HG03159 (cell line): ENCODE measurements around the gene ZNF385A.

Experiments used
- ATAC-seq: cut with Tn5 transposase; IDR thresholded peaks from one replicate; pipeline ENCODE4 v1.9.1; 2021; ENCODE audit warnings: mild to moderate bottlenecking, moderate library complexity; ENCODE audit not compliant: unreplicated experiment

ZNF385A gene

GRCh38 chr12:54384591-54385041 lies at the start of gene ZNF385A:
Gene ZNF385A, minus strand, starts transcription at chr12:54384733. Its CDS starts 219 bp downstream, at chr12:54384514.
- ATAC-seq, result peak; percentile 47

GRCh38 chr12:54432815-54433164 lies 48.3 kb upstream of the ZNF385A start:
- ATAC-seq, result no peak

GRCh38 chr12:54431911-54432814 lies 47.6 kb upstream of the ZNF385A start:
- ATAC-seq, result no peak

- ATAC-seq, result no peak
Observed at GRCh38 chr12:54430471-54431069, 46.0 kb upstream of the ZNF385A start.

GRCh38 chr12:54429014-54429471 lies 44.5 kb upstream of the ZNF385A start:
- no peak for ATAC-seq

DNA sequence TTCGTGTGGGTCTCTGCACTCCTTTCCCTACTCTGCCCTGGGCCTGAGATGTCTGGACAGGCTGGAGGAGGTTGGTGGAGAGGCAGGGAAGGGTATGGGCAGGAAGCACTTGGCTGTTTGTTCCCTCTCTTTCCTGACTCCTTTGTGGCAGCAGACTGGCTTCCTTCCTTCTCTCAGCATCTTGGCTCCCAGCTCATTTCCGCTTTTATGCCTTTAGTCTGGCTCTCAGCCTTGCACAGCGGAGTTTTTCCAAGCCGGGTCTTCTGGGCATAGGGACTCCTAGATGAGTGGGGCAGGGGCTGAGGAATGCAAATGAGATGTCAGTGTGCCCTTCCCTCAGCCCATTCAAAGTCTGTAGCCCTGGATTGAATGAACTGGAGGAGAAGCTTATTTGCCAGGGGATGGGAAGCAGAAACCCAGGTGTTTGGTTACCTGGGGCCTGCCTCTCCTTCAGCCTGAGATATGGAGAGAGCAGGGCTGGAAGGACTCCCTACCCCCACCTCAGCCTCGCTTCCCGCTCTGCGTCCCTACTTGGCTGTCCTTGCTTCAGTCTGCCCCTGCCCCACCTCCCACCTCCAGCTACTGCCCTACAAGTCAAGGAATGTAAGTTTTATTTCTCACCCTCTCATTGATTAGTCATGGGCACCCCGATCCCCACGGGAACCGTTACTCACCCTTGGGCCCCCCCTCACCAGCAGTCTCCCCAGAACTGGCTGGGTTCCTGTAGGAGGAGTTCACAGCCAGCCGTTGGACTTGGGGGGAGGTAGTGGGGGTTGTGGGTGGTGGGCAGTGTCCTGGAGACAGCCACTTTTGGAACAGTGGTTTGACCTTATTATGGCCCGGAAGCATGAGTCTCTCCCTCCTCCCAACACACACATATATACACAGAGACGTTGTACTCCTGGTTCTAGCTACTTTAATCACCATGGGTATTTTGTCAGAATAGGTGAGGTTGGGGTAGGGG lies 43.8 kb upstream of the ZNF385A start:
- ATAC-seq, result no peak

- ATAC-seq, result no peak
Observed at GRCh38 chr12:54427106-54427505, 42.6 kb upstream of the ZNF385A start.

DNA sequence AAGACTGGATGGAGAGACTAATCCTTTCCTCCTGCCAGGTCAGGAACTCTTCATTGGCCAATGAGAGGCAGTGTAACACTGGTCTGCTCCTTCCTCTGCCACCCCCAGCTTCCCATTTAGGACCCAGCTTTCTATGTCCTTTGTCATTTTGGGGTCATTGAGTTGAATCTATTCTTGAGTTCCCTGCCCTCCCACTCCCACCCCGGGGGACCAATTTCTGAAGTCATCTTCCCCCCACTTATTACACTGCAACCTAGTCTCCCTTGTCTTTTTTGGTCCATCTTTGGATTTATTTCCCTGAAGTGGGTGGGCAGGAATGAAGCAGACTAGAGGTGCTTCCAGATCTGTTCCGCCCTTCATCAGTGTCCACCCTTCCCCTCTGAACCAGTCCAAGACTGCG lies 42.2 kb upstream of the ZNF385A start:
- no peak for ATAC-seq

- ATAC-seq, result no peak
Observed at GRCh38 chr12:54425702-54426101, 41.2 kb upstream of the ZNF385A start.

GRCh38 chr12:54424224-54424623 lies 39.7 kb upstream of the ZNF385A start:
- no peak for ATAC-seq

DNA sequence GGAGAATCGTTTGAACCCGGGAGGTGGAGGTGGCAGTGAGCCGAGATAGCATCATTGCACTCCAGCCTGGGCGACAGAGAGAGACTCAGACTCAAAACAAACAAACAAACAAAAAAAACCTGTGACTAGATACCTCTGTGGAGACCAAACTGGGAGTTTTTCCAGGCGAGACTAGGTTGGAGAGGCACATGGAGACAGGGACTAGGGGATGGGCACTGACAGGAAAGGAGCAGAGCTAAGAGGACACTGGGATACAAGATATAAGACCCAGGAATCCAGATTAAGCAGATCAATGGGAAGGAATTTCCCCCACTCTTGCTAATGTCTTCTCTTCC lies 39.2 kb upstream of the ZNF385A start:
- no peak for ATAC-seq

- no peak for ATAC-seq
Observed at GRCh38 chr12:54421879-54422250, 37.3 kb upstream of the ZNF385A start.

DNA sequence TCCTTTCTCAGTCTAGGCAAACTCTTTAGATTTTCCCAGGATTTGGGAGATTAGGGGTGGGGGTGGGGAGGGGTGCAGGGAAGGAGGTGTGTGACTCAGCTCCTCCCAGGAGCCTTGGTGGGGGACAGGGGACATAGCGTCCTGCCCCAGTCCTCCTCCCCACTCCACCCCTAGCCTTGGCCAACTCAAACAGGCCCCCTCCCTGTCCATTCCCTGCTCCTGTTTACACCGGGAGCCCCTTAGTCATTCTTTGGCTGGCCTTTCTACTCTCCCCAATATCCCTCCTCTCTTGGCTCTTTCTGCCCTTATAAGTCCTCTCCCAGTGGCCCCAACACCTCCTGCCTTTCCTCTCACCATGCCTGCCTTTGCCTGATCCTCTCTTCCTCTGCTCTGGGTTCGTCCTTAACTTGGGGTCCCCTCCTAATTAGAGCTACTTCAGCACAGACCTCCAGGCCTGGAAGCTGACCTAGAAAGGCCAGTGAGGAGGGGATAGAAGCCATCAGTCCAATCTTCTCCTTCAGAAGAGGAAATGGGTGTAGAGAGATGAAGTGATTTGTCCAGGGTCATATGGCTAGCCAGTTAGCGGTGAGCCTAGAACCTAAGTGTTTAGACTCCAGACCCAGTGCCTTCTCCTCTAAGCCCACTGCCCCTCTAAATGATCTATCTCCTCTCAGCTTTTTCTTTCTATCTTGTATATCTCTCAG lies 36.8 kb upstream of the ZNF385A start:
- ATAC-seq, result no peak

GRCh38 chr12:54420766-54421144 lies 36.2 kb upstream of the ZNF385A start:
- ATAC-seq, result no peak

DNA sequence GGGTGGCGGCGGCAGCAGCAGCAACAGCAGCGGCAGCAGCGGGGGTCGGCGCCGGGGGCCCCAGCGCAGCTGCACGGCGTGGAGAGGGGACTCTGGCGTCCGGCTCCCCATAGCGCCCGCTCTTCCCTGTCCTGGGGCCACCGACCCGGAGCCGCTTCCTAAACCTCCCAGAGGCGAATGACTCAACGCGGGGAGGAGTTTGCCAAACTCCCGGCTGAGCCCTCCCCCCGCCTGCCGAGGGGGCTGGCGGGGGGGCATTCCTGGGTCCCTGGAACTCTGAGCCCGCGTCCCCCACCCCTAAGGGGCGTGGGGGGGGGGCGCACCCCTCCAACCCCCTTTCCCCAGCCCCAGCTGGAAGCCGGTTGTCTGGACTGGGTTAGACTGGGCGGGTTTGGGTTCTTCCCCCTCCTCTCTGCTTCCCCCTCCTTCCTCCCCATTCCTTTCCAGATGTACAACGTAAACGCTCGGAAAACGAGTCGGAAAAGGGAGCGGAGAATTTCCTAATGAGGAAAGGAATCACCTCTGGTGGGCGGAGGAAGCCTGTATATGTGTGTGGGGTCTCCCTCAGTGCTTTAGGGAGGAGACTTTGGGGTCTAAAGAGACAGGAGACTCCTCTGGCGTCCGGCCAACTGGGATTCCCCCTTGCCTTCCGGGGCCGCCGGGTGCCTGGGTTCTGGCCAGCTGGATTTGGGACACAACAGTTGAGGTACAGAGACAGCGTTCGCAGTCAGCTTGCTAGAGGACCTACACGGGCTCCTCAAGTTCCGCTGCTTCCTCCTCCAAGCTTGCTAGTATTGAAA lies 34.8 kb upstream of the ZNF385A start, which contains the start of gene ITGA5:
ITGA5 (minus strand) TSS at position 179 of the 800 bp plus-strand sequence; CDS start at position 111, 68 bp downstream.
- ATAC-seq, result no peak

- ATAC-seq, result no peak
Observed at GRCh38 chr12:54418441-54419087, 34.0 kb upstream of the ZNF385A start.

- no peak for ATAC-seq
Observed at GRCh38 chr12:54417712-54418440, 33.3 kb upstream of the ZNF385A start.
